Bronchial smooth muscle cell (primary cell): ENCODE measurements around the gene LDLRAP1. TPM values are rescaled to one million over a fixed set of nuclear protein-coding genes. Genes with fewer than 3 reads are reported as not detected.

Source experiments
- total RNA-seq: library from RNA; depleted of rRNA; stranded (reverse); fragments of >200 nt; gene quantifications from 2 replicates; pipeline ENCODE4 v1.2.1, GENCODE V29; 2014

Gene LDLRAP1
- 6.6 and 8.2 TPM in 2 replicates for total RNA-seq

GRCh38 chr1:25543425-25544242 is at the start of gene LDLRAP1:
LDLRAP1 (plus strand) TSS chr1:25543606; CDS start chr1:25543699, 93 bp downstream.

GRCh38 chr1:25616095-25616986 is 72.9 kb downstream of the LDLRAP1 start, which contains the start of gene MAN1C1:
MAN1C1 (plus strand) TSS chr1:25616791; CDS start chr1:25617798, 1,007 bp downstream.

Other genes with a start within 250 kb of the LDLRAP1 start
- 72.6 and 121 TPM in 2 replicates for gene TMEM50A, start 205.3 kb upstream of the LDLRAP1 start, total RNA-seq
- gene RHCE, start 122.8 kb upstream of the LDLRAP1 start, total RNA-seq: 1.5 and 1.6 TPM in 2 replicates
- 9.4 and 12.0 TPM in 2 replicates for gene MACO1, start 112.7 kb upstream of the LDLRAP1 start, total RNA-seq
- gene MAN1C1, start 73.2 kb downstream of the LDLRAP1 start, total RNA-seq: 4.1 and 4.4 TPM in 2 replicates